Stimulated activated CD4-positive, alpha-beta T cell treated with anti-CD3 and anti-CD28 coated beads, Interleukin-1b, Interleukin-23, amount 100 ng/mL, for 1 hour (primary cell): ENCODE data around the gene PWWP2B.

Experiments
- DNase-seq, 2 donors: peaks; one replicate each; pipeline ENCODE4 v3.0.0-alpha.2; 2020; ENCODE audit warnings: low read depth in 2 of 2

PWWP2B gene

GRCh38 chr10:132397036-132397541 is at the start of gene PWWP2B:
Gene PWWP2B, plus strand, starts transcription at chr10:132397200. Its CDS starts 27 bp downstream, at chr10:132397227.
- peak in 1 of 2 donors; percentile 36 for DNase-seq

- DNase-seq = no peak
These were observed 49.6 kb upstream of the PWWP2B start for GRCh38 chr10:132347211-132347930.

GRCh38 chr10:132347931-132348267 is 49.1 kb upstream of the PWWP2B start:
- no peak for DNase-seq

- no peak for DNase-seq
These were observed 47.2 kb upstream of the PWWP2B start for GRCh38 chr10:132349766-132350165.

GRCh38 chr10:132350391-132350790 is 46.6 kb upstream of the PWWP2B start:
- no peak for DNase-seq

GRCh38 chr10:132350946-132351345 is 46.1 kb upstream of the PWWP2B start:
- DNase-seq = no peak

- DNase-seq = no peak
These were observed 45.4 kb upstream of the PWWP2B start for GRCh38 chr10:132351611-132352010.

- DNase-seq = peak; percentile 53 to 73
These were observed 44.3 kb upstream of the PWWP2B start for GRCh38 chr10:132352462-132353308.

GRCh38 chr10:132353456-132354355 is 43.3 kb upstream of the PWWP2B start:
- DNase-seq = no peak

- no peak for DNase-seq
These were observed 42.5 kb upstream of the PWWP2B start for GRCh38 chr10:132354356-132355094.

- DNase-seq = no peak
These were observed 41.7 kb upstream of the PWWP2B start for GRCh38 chr10:132355297-132355696.

- no peak for DNase-seq
These were observed 41.2 kb upstream of the PWWP2B start for GRCh38 chr10:132355754-132356153.

GRCh38 chr10:132356621-132357195 is 40.3 kb upstream of the PWWP2B start:
- no peak for DNase-seq

GRCh38 chr10:132357286-132358058 is 39.5 kb upstream of the PWWP2B start:
- no peak for DNase-seq

- no peak for DNase-seq
These were observed 37.5 kb upstream of the PWWP2B start for GRCh38 chr10:132359305-132360040.

- no peak for DNase-seq
These were observed 36.1 kb upstream of the PWWP2B start for GRCh38 chr10:132360766-132361447.

- DNase-seq = no peak
These were observed 35.4 kb upstream of the PWWP2B start for GRCh38 chr10:132361581-132362101.

GRCh38 chr10:132362151-132362611 is 34.8 kb upstream of the PWWP2B start:
- DNase-seq = no peak
